Esophagus squamous epithelium (tissue), 5 donors: ENCODE measurements around the gene ATP8A2. TPM values are rescaled to one million over a fixed set of nuclear protein-coding genes. Genes with fewer than 3 reads are reported as not detected.
"Not testable (repeated sequence)": the region's sequence is repeated elsewhere in the genome, so short reads cannot be mapped to it uniquely, and the experiment has no call there.

Experiments
- DNase-seq: peaks from one replicate; lab custom pipeline; 2025; lab: John Stamatoyannopoulos, UW
- H3K27ac ChIP-seq, 4 donors: fragments of 200-600 bp; sonication (generic); one replicate each; pipeline ENCODE4 v1.5.1; 2016 to 2019; ENCODE audit warnings: mild to moderate bottlenecking in 1 of 4
- H3K27me3 ChIP-seq, 4 donors: fragments of 200-600 bp; sonication (generic); 1 replicate in 3 of 4; 2 replicates in 1 of 4; pipeline versions ENCODE4 v1.5.1 to v1.6.0; 2017 to 2021; ENCODE audit warnings: antibody characterized with exemption in 1 of 4
- H3K36me3 ChIP-seq, 3 donors: fragments of 200-600 bp; sonication (generic); one replicate each; pipeline ENCODE4 v1.5.1; 2016 to 2019
- H3K4me1 ChIP-seq, 3 donors: fragments of 200-600 bp; sonication (generic); one replicate each; pipeline ENCODE4 v1.5.1; 2017 to 2019
- H3K4me3 ChIP-seq, 4 donors: fragments of 200-600 bp; sonication (generic); 1 replicate in 3 of 4; 2 replicates in 1 of 4; pipeline ENCODE4 v1.5.1; 2016 to 2019; ENCODE audit warnings: mild to moderate bottlenecking in 2 of 4, moderate library complexity in 1 of 4
- H3K9me3 ChIP-seq, 3 donors: fragments of 200-600 bp; sonication (generic); one replicate each; pipeline ENCODE4 v1.5.1; 2016 to 2019
- POLR2A ChIP-seq, 4 donors: fragments of 450-650 bp; IDR thresholded peaks; one replicate each; pipeline ENCODE4 v1.6.1; 2017; ENCODE audit warnings: antibody characterized with exemption in 4 of 4, mild to moderate bottlenecking in 4 of 4, moderate library complexity in 3 of 4
- WGBS, 2 donors: methylation state at CpG; one replicate each; pipeline ENCODE4 v1.1.5; 2018; 5-methylcytosine and 5-hydroxymethylcytosine counted together
- intact Hi-C: fragments of 100-400 bp; cut with DNase I; formaldehyde crosslinking; loops from one replicate; pipeline ENCODE4 v1.15.0; 2022
- total RNA-seq, 4 donors: library from RNA; depleted of rRNA; stranded (reverse); fragments of >200 nt; gene quantifications; one replicate each; pipeline ENCODE4 v1.1.0, GENCODE V29; 2016
- TF ChIP-seq, protein P1 (sequence below), 6 experiments: fragments of 450-650 bp in 4 of 6; fragments of 200-600 bp in 2 of 6; sonication (generic) in 2 of 6; IDR thresholded peaks; one replicate each; pipeline ENCODE4 v1.5.1; 2016 to 2019; ENCODE audit warnings: antibody characterized with exemption in 6 of 6, mild to moderate bottlenecking in 4 of 6, moderate library complexity in 4 of 6
- donor health status: DM: yes; HTN: yes; CAD: no.

The ATP8A2 gene
- total RNA-seq, 4 donors from 2014 or later = not detected

DNA sequence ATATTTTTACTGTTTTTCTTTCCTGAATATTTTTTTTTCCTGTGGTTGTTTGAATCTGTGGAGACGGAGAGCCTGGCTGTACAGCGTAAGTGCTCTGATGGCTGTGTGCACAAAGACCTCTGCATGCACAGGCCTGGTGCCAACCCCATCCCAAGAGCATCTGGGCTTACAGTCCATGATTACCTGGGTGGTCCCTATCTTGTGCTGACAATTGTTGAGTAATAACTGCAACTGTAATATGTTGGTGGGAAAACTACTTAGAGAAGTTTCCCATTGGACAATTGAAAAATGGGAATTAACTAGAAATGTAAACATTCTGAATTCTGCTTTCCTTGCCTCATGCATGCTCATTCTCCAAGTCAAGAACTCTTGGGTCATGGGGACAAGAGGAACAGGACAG lies 411.3 kb downstream of the ATP8A2 start:
- Histone ChIP-seq H3K4me3 (no peak overlapping the region), H3K36me3 (no peaks in the 10 kb centered on the region), H3K27ac (no peak overlapping the region), H3K27me3 (no peaks in the 10 kb centered on the region), H3K9me3 (no peaks in the 10 kb centered on the region), H3K4me1 (no peaks in the 10 kb centered on the region)
- TF ChIP-seq POLR2A (IDR thresholded peaks at IDR 0.05) = no peak
- TF ChIP-seq, protein P1, sequence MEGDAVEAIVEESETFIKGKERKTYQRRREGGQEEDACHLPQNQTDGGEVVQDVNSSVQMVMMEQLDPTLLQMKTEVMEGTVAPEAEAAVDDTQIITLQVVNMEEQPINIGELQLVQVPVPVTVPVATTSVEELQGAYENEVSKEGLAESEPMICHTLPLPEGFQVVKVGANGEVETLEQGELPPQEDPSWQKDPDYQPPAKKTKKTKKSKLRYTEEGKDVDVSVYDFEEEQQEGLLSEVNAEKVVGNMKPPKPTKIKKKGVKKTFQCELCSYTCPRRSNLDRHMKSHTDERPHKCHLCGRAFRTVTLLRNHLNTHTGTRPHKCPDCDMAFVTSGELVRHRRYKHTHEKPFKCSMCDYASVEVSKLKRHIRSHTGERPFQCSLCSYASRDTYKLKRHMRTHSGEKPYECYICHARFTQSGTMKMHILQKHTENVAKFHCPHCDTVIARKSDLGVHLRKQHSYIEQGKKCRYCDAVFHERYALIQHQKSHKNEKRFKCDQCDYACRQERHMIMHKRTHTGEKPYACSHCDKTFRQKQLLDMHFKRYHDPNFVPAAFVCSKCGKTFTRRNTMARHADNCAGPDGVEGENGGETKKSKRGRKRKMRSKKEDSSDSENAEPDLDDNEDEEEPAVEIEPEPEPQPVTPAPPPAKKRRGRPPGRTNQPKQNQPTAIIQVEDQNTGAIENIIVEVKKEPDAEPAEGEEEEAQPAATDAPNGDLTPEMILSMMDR (IDR thresholded peaks at IDR 0.05) = no peak
- no peak for DNase-seq
- 88 to 89% methylated on average over 2 of the region's 2 CpGs for WGBS, 2 donors
- intact Hi-C loops = no loop called here

DNA sequence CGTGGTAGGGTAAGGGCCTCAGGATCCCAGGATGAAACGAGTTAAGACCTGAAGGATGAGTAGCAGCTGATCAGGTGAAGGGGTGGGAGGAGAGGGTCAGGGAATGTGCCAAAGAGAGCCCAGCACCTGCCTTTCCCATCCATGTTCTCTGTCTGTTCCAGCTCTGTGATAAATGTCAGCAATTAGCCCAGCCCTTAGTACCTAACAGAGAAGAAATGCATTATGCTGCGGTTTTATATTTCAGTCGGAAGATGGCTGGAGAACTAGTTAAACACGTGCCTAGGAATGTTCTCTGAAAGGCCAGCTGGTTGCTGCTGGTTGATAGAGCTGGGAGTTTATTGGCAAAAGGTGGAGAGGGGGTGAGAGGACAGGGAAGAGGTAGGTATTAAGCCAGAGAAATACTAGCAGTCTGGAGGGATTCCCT lies 411.8 kb downstream of the ATP8A2 start:
- Histone ChIP-seq H3K27me3 (no peaks in the 10 kb centered on the region), H3K27ac (no peak overlapping the region), H3K36me3 (no peaks in the 10 kb centered on the region), H3K9me3 (no peaks in the 10 kb centered on the region), H3K4me3 (no peak overlapping the region), H3K4me1 (no peaks in the 10 kb centered on the region)
- no peak for DNase-seq
- intact Hi-C loops = no loop called here
- WGBS, 2 donors = 38 to 53% methylated on average over 5 of the region's 5 CpGs
- no peak for TF ChIP-seq POLR2A (IDR thresholded peaks at IDR 0.05)
- TF ChIP-seq, protein P1 (IDR thresholded peaks at IDR 0.05) = no peak

DNA sequence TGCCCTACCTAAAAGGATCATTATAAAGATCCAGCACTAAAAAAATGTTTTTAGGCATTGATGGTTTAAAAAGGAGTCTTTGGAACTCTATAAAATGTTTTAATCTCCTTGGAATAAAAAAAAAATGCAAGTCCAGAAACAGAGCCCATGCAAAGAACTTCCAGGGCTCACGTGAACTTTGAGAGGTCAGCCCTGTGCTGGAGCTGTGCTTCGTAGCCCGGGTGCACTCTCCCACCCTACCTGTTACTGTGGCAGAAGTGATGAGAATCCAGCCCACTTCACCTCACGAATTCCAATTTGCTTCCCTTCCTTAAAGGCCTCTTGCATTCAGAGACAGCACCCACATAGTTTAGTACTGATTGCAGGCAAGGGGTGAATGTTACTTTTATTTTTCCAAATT lies 412.3 kb downstream of the ATP8A2 start:
- no peak for DNase-seq
- H3K27ac ChIP-seq = no peak overlapping the region
- intact Hi-C loops = no loop called here
- H3K4me1 ChIP-seq = no peaks in the 10 kb centered on the region
- no peak overlapping the region for H3K4me3 ChIP-seq
- no peaks in the 10 kb centered on the region for H3K27me3 ChIP-seq
- no peaks in the 10 kb centered on the region for H3K9me3 ChIP-seq
- no peaks in the 10 kb centered on the region for H3K36me3 ChIP-seq
- TF ChIP-seq, protein P1 (IDR thresholded peaks at IDR 0.05) = no peak
- TF ChIP-seq POLR2A (IDR thresholded peaks at IDR 0.05) = no peak
- WGBS, 2 donors = 62 to 71% methylated on average over 4 of the region's 4 CpGs

DNA sequence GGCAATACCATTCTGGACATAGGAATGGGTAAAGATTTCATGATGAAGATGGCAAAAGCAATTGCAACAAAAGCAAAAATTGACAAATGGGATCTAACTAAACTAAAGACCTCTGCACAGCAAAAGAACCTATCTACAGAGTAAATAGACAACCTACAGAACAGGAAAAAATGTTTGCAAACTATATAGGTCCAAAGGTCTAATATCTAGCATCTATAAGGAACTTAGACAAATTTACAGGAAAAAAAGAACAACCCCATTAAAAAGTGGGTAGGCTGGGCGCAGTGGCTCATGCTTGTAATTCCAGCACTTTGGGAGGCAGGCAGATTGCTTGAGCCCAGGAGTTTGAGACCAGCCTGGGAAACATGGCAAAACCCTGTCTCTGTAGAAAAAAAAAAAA lies 418.4 kb downstream of the ATP8A2 start:
- 87 to 95% methylated on average over 1 of the region's 1 CpG for WGBS, 2 donors
- intact Hi-C loops, H3K4me3 ChIP-seq: not testable (repeated sequence)

DNA sequence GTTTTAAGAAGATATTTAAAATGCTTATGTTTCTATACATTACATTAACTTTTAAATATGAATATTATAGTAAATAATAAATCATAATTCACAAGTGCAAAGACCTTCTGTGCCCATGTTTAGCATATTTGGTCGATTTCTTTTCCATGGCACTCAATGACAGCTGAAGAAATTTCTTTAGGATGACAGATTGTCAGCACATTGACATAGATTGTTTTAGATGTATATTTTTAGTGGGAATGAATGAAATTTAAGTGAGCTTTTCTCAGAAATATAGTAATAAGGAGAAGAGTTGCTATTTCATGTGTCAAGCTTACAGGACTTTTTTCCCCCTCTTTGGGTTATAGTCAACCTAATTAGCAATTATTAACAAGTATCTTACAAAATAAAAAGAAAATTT lies 423.5 kb downstream of the ATP8A2 start:
- intact Hi-C loops = no loop called here
- Histone ChIP-seq H3K4me3 (no peak overlapping the region), H3K36me3 (no peaks in the 10 kb centered on the region), H3K9me3 (no peaks in the 10 kb centered on the region), H3K27me3 (no peaks in the 10 kb centered on the region), H3K27ac (no peak overlapping the region), H3K4me1 (no peaks in the 10 kb centered on the region)
- TF ChIP-seq POLR2A (IDR thresholded peaks at IDR 0.05) = no peak
- TF ChIP-seq, protein P1 (IDR thresholded peaks at IDR 0.05) = no peak
- DNase-seq = no peak
- 56 to 64% methylated on average over 1 of the region's 1 CpG for WGBS, 2 donors

More for the DNA sequence above, 418.4 kb downstream of the ATP8A2 start:
- H3K36me3 ChIP-seq, H3K4me1 ChIP-seq, H3K27me3 ChIP-seq, H3K9me3 ChIP-seq, H3K27ac ChIP-seq, DNase-seq: not testable (repeated sequence)

DNA sequence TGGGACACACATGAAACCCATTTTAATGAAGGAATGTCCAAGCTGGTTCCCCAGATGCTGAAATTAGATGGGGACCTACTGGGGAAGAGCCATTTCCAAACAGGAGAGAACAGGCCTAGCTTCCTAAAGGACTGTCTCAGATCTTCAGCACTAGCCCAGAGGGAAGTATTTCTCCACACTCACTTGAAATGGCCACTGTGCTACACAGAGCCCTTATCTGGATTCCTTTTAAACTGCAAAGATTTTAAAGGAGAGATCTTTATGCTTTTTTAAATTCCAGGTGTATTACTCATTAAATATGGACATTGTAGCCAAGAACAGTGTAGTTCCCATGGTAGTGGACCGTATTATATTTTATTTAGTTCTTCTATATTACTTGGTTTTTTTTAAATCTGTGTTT lies 424.7 kb downstream of the ATP8A2 start:
- Histone ChIP-seq H3K36me3 (no peaks in the 10 kb centered on the region), H3K27me3 (peaks cover 0 to 8% (median 0%) of the 10 kb centered on the region in 4 donors), H3K4me1 (no peaks in the 10 kb centered on the region), H3K27ac (no peak overlapping the region), H3K4me3 (no peak overlapping the region), H3K9me3 (no peaks in the 10 kb centered on the region)
- intact Hi-C loops = no loop called here
- no peak for TF ChIP-seq POLR2A (IDR thresholded peaks at IDR 0.05)
- TF ChIP-seq, protein P1 (IDR thresholded peaks at IDR 0.05) = no peak
- DNase-seq = no peak
- WGBS, 2 donors = 82 to 87% methylated on average over 1 of the region's 1 CpG
